AG09309 (cell line): ENCODE data around the gene TPO.
"Not testable (repeated sequence)": the region's sequence is repeated elsewhere in the genome, so short reads cannot be mapped to it uniquely, and the experiment has no call there.

ENCODE experiments used
- DNase-seq: peaks from one replicate; pipeline ENCODE4 v3.0.0-alpha.2; 2010; ENCODE audit warnings: low read depth
- H3K4me3 ChIP-seq: 2 replicates; pipeline ENCODE4 v1.5.1; 2011; ENCODE audit warnings: mild to moderate bottlenecking, low read depth, low read length, moderate library complexity; ENCODE audit not compliant: control insufficient read depth
- TF ChIP-seq, protein P1 (sequence below): IDR thresholded peaks from 2 replicates; pipeline ENCODE4 v1.5.1; 2011; ENCODE audit warnings: mild to moderate bottlenecking, low read depth, low read length, inconsistent platforms; ENCODE audit not compliant: insufficient read depth, control insufficient read depth; ENCODE audit errors: missing control alignments

Gene TPO

DNA sequence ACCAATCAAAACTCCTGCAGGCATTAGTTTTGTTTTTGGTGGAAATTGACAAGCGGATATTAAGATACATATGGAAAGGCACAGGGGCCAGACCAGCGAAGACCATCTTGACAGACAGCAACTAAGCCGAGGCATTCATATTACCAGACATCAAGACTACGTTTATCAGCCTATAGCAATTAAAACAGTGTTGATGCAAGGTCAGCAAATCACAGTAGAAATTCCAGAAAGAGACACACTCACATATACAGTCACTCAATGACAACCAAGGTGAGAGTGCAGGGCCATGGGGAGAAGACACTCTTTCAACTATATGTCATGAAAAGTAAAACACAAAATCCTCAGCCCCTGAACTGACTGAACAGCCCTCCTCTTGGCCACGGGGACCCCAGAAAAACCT is 164.6 kb downstream of the TPO start:
- TF ChIP-seq, protein P1, sequence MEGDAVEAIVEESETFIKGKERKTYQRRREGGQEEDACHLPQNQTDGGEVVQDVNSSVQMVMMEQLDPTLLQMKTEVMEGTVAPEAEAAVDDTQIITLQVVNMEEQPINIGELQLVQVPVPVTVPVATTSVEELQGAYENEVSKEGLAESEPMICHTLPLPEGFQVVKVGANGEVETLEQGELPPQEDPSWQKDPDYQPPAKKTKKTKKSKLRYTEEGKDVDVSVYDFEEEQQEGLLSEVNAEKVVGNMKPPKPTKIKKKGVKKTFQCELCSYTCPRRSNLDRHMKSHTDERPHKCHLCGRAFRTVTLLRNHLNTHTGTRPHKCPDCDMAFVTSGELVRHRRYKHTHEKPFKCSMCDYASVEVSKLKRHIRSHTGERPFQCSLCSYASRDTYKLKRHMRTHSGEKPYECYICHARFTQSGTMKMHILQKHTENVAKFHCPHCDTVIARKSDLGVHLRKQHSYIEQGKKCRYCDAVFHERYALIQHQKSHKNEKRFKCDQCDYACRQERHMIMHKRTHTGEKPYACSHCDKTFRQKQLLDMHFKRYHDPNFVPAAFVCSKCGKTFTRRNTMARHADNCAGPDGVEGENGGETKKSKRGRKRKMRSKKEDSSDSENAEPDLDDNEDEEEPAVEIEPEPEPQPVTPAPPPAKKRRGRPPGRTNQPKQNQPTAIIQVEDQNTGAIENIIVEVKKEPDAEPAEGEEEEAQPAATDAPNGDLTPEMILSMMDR: no peak
- no peak overlapping the region for H3K4me3 ChIP-seq
- no peak for DNase-seq

DNA sequence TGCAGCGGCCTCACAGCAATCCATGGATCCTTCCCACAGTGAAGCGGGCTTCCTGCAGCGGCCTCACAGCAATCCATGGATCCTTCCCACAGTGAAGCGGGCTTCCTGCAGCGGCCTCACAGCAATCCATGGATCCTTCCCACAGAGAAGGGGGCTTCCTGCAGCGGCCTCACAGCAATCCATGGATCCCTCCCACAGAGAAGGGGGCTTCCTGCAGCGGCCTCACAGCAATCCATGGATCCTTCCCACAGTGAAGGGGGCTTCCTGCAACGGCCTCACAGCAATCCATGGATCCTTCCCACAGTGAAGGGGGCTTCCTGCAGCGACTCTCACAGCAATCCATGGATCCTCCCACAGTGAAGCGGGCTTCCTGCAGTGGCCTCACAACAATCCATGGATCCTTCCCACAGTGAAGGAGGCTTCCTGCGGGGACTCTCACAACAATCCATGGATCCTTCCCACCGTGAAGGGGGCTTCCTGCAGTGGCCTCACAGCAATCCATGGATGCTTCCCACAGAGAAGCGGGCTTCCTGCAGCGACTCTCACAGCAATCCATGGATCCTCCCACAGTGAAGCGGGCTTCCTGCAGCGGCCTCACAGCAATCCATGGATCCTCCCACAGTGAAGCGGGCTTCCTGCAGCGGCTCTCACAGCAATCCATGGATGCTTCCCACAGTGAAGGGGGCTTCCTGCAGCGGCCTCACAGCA is 168.1 kb downstream of the TPO start:
- not testable (repeated sequence) for DNase-seq, H3K4me3 ChIP-seq

DNA sequence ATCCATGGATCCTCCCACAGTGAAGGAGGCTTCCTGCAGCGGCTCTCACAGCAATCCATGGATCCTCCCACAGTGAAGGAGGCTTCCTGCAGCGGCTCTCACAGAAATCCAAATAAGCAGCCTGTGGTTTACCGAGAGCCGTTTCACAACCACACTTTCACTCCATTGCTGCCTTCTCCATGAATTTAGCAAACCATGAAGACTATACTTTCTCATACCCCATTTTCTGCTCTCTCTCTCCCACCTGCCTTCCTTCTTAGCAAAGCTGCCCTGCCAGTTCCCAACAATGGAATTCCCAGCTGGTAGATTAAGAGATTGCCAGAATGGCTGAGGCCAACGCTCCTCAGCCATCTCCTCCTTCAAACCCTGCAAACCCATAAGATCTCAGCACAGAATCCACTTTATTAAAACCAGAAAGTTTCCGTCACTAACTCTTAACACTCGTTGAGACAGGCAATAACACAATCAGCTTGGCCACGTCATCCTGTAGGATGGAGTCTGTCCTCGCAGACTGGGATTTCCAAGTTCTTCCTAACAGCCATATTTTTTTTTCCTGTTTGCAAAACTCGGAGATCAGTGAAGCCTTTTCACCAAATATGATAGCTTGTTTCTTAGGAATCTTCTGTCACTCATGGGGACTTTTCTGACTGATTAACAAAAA is 168.8 kb downstream of the TPO start:
- no peak for DNase-seq
- H3K4me3 ChIP-seq: no peak overlapping the region
- TF ChIP-seq, protein P1: no peak

DNA sequence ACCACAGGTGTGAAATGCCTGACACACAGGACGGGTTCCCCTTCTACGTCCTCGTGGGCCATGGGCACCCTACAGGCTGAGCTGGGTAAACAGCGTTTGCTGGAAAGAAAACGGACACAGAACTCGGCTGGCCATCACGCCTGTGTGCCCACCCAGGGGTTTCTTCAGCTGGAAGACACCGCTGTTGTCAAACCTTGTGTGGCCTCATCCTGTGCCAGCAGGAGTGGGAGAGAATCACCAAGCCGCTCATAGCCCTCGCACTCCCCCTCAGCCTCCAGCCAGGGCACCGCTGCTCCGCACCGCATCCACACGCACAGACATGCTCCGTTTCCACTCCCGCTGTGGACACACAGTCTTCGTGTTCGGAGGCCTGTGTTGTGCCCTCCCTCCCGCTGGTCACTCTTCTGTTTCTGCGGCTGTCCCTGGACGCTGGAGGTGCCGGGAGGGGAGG is 169.7 kb downstream of the TPO start:
- no peak overlapping the region for H3K4me3 ChIP-seq
- no peak for DNase-seq
- TF ChIP-seq, protein P1: no peak

DNA sequence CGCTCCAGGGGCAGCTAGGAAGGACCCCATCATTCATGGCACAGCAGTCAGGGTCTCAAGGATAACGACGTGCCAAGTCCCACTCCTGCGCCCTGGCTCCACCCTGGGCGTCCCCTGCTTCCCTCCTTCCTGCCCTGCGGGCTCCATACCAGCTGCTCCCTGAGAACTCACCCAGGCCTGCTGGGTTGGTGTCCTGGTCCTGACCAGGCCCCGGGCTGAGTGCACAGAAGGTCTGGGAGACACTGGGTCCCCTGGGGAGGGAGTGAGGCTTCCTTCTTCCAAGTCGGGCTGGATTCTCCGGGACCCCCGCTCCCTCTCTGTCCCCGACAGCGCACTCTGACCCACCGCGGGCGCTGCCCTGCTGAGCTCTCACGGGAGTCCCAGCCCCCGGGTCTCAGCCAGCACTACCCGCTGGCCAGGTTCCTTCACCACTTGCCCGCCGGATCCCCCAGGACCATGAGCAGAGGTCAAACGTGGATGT is 170.8 kb downstream of the TPO start:
- TF ChIP-seq, protein P1: no peak
- no peak for DNase-seq
- H3K4me3 ChIP-seq: no peak overlapping the region

DNA sequence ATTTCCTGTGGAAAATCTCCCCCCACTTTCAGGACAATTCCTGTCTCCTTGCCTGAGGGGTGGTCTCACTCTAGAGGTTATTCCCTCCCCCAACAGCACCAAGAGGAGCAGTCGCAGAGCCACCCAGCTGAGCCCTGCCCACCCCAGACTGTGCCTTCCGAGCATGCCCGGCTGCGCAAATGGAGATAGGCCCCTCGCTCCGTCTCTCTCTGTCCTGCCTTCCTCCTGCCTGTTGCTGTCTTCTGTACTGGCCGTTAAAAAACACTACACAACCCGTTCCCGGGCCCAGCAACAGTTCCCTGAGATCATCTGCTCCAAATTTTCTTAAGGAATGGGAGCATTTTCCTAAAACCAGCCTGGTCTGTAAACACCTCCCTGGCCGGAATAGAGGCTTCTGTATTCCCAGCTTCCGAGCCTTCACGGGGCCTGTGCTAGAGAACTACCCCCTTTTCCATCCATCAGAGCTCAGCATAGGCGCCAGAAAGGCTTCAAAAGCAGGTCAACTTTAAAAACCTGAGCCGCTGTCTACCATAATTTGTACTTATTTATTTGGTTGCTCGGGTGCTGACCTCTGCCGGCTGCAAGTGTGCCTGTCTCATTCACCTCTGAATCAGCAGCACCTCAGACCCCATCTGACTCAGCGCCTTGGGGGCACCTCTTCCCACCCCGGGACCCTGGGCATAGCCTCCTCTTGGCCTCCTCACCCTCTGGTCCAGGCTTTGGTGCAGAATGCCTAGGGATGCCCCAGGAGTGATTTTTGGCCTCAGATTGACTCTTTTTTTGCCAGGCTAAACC is 171.6 kb downstream of the TPO start:
- TF ChIP-seq, protein P1: peak; percentile 37
- no peak for DNase-seq
- H3K4me3 ChIP-seq: no peak overlapping the region
